Uterus (tissue), 4 donors: ENCODE measurements around the gene MRPL1. TPM values are rescaled to one million over a fixed set of nuclear protein-coding genes. Genes with fewer than 3 reads are reported as not detected.

ENCODE experiments used
- DNase-seq, 2 donors: peaks; one replicate each; pipeline ENCODE4 v3.0.0-alpha.2; 2019 to 2020
- H3K27ac ChIP-seq, 2 donors: fragments of 200-600 bp; sonication (generic); 1 replicate in 1 of 2; 2 replicates in 1 of 2; pipeline ENCODE4 v1.5.1; 2016 to 2018
- H3K27me3 ChIP-seq, 2 donors: fragments of 200-600 bp; sonication (generic); one replicate each; pipeline ENCODE4 v1.5.1; 2018 to 2019; ENCODE audit warnings: control low read depth in 1 of 2
- H3K36me3 ChIP-seq, 2 donors: fragments of 200-600 bp; sonication (generic); one replicate each; pipeline ENCODE4 v1.5.1; 2019; ENCODE audit warnings: control low read depth in 1 of 2
- H3K4me1 ChIP-seq, 2 donors: fragments of 200-600 bp; sonication (generic); one replicate each; pipeline ENCODE4 v1.5.1; 2018 to 2019; ENCODE audit warnings: control low read depth in 1 of 2
- H3K4me3 ChIP-seq, 2 donors: fragments of 200-600 bp; sonication (generic); 1 replicate in 1 of 2; 2 replicates in 1 of 2; pipeline ENCODE4 v1.5.1; 2018 to 2019; ENCODE audit warnings: mild to moderate bottlenecking in 1 of 2
- H3K9me3 ChIP-seq, 2 donors: fragments of 200-600 bp; sonication (generic); one replicate each; pipeline ENCODE4 v1.5.1; 2019; ENCODE audit warnings: control low read depth in 1 of 2
- CTCF ChIP-seq, 4 experiments: fragments of 200-600 bp in 2 of 4; fragments of 450-650 bp in 2 of 4; sonication (generic) in 2 of 4; IDR thresholded peaks; one replicate each; pipeline ENCODE4 v1.5.1; 2016 to 2019; ENCODE audit warnings: antibody characterized with exemption in 4 of 4, mild to moderate bottlenecking in 2 of 4, moderate library complexity in 1 of 4
- POLR2A ChIP-seq, 2 donors: fragments of 450-650 bp; IDR thresholded peaks; one replicate each; pipeline ENCODE4 v1.6.1; 2016; ENCODE audit warnings: antibody characterized with exemption in 2 of 2, mild to moderate bottlenecking in 1 of 2, moderate library complexity in 1 of 2
- intact Hi-C: fragments of 100-400 bp; cut with DNase I; formaldehyde crosslinking; loops from one replicate; pipeline ENCODE4 v1.15.1; 2023; ENCODE audit warnings: low total_unique reads
- total RNA-seq, 4 donors: library from RNA; depleted of rRNA in 3 of 4; stranded (reverse); fragments of >200 nt in 3 of 4; gene quantifications; one replicate each; pipeline versions ENCODE4 v1.1.0 to v1.2.4, GENCODE V29; 2014 to 2023
- donor health status: DM: yes; HTN: yes; CAD: no.

MRPL1 gene
- total RNA-seq, 4 donors from 2014 or later = 15.1 to 75.9 (median 34.8) TPM

GRCh38 chr4:77820649-77821561 lies 41.7 kb upstream of the MRPL1 start:
- peak overlapping the region; percentile 82 to 87 for H3K4me3 ChIP-seq
- peak overlapping the region; percentile 99 for H3K27ac ChIP-seq
- DNase-seq = no peak
- H3K9me3 ChIP-seq = no peaks in the 10 kb centered on the region
- H3K4me1 ChIP-seq = peaks cover 4 to 6% of the 10 kb centered on the region in 2 donors
- no peak for TF ChIP-seq POLR2A (IDR thresholded peaks at IDR 0.05)
- intact Hi-C loops = no loop called here
- H3K36me3 ChIP-seq = no peaks in the 10 kb centered on the region
- H3K27me3 ChIP-seq = no peaks in the 10 kb centered on the region

- H3K4me3 ChIP-seq = no peak overlapping the region
- TF ChIP-seq CTCF (IDR thresholded peaks at IDR 0.05) = no peak
- TF ChIP-seq POLR2A (IDR thresholded peaks at IDR 0.05) = no peak
- peak overlapping the region; percentile 99 for H3K27ac ChIP-seq
These were observed 40.9 kb upstream of the MRPL1 start for GRCh38 chr4:77821775-77822174.

GRCh38 chr4:77826275-77826674 lies 36.4 kb upstream of the MRPL1 start:
- Histone ChIP-seq H3K4me3 (no peak overlapping the region), H3K27me3 (peaks cover 0 to 7% of the 10 kb centered on the region in 2 donors), H3K9me3 (no peaks in the 10 kb centered on the region), H3K4me1 (peaks cover 0 to 2% of the 10 kb centered on the region in 2 donors), H3K36me3 (no peaks in the 10 kb centered on the region), H3K27ac (no peak overlapping the region)
- TF ChIP-seq POLR2A (IDR thresholded peaks at IDR 0.05) (no peak), CTCF (IDR thresholded peaks at IDR 0.05) (no peak)
- no peak for DNase-seq
- intact Hi-C loops = no loop called here

More at GRCh38 chr4:77821775-77822174, 40.9 kb upstream of the MRPL1 start:
- intact Hi-C loops = no loop called here
- Histone ChIP-seq H3K9me3 (no peaks in the 10 kb centered on the region), H3K4me1 (peaks cover 4 to 6% of the 10 kb centered on the region in 2 donors), H3K36me3 (no peaks in the 10 kb centered on the region), H3K27me3 (no peaks in the 10 kb centered on the region)
- DNase-seq = no peak

- no peak for DNase-seq
- Histone ChIP-seq H3K4me3 (no peak overlapping the region), H3K27ac (no peak overlapping the region), H3K9me3 (no peaks in the 10 kb centered on the region), H3K4me1 (no peaks in the 10 kb centered on the region), H3K27me3 (peaks cover 0 to 7% of the 10 kb centered on the region in 2 donors), H3K36me3 (no peaks in the 10 kb centered on the region)
- TF ChIP-seq CTCF (IDR thresholded peaks at IDR 0.05) (no peak), POLR2A (IDR thresholded peaks at IDR 0.05) (no peak)
- intact Hi-C loops = no loop called here
These were observed 35.3 kb upstream of the MRPL1 start for GRCh38 chr4:77827343-77827742.

- no peak for TF ChIP-seq POLR2A (IDR thresholded peaks at IDR 0.05)
- no peak for TF ChIP-seq CTCF (IDR thresholded peaks at IDR 0.05)
- intact Hi-C loops = no loop called here
- no peaks in the 10 kb centered on the region for H3K36me3 ChIP-seq
- no peak for DNase-seq
- H3K4me3 ChIP-seq = no peak overlapping the region
- H3K27me3 ChIP-seq = peaks cover 0 to 7% of the 10 kb centered on the region in 2 donors
- no peaks in the 10 kb centered on the region for H3K4me1 ChIP-seq
- no peak overlapping the region for H3K27ac ChIP-seq
- H3K9me3 ChIP-seq = no peaks in the 10 kb centered on the region
These were observed 29.4 kb upstream of the MRPL1 start for GRCh38 chr4:77833126-77833724.
